ENCODE results near the gene SHISA9. TPM values are rescaled to one million over a fixed set of nuclear protein-coding genes. Genes with fewer than 3 reads are reported as not detected.

SHISA9 gene
- total and polyA plus RNA-seq, 2 of the 4 experiments (the other 2 are of a cell fraction), result under 0.01 TPM; not detected in 1

- H3K79me1 ChIP-seq (ENCODE audit: low read depth in 1 of 2, low read length in 2 of 2), result no peaks in the 10 kb centered on the region
- DNase-seq (no peak), ATAC-seq (ENCODE audit: low read depth) (no peak)
- no peak overlapping the region for H2BK15ac ChIP-seq (ENCODE audit: low read depth, low read length)
- no peak overlapping the region for H3K4me2 ChIP-seq (ENCODE audit: low read depth, low read length)
- H3K27me3 ChIP-seq (ENCODE audit: control insufficient read depth, insufficient read depth, low read length), result no peaks in the 10 kb centered on the region
- TF ChIP-seq CEBPB (IDR thresholded peaks at IDR 0.05; ENCODE audit: low read depth, low read length) (no peak), SMC3 (IDR thresholded peaks at IDR 0.05; ENCODE audit: low read depth, low read length) (no peak), BHLHE40 (IDR thresholded peaks at IDR 0.05; ENCODE audit: low read depth, low read length) (no peak), FOS (IDR thresholded peaks at IDR 0.05; ENCODE audit: low read depth, low read length) (no peak), RCOR1 (IDR thresholded peaks at IDR 0.05; ENCODE audit: insufficient replicate concordance, low read length) (no peak), NFE2L2 (IDR thresholded peaks at IDR 0.05; ENCODE audit: low read depth, low read length) (no peak), RAD21 (IDR thresholded peaks at IDR 0.05; ENCODE audit: low read length) (no peak)
- TF ChIP-seq, protein P1, sequence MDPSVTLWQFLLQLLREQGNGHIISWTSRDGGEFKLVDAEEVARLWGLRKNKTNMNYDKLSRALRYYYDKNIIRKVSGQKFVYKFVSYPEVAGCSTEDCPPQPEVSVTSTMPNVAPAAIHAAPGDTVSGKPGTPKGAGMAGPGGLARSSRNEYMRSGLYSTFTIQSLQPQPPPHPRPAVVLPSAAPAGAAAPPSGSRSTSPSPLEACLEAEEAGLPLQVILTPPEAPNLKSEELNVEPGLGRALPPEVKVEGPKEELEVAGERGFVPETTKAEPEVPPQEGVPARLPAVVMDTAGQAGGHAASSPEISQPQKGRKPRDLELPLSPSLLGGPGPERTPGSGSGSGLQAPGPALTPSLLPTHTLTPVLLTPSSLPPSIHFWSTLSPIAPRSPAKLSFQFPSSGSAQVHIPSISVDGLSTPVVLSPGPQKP (IDR thresholded peaks at IDR 0.05; ENCODE audit: borderline replicate concordance, low read depth, low read length), result no peak
- TF ChIP-seq, protein P2, sequence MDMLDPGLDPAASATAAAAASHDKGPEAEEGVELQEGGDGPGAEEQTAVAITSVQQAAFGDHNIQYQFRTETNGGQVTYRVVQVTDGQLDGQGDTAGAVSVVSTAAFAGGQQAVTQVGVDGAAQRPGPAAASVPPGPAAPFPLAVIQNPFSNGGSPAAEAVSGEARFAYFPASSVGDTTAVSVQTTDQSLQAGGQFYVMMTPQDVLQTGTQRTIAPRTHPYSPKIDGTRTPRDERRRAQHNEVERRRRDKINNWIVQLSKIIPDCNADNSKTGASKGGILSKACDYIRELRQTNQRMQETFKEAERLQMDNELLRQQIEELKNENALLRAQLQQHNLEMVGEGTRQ (IDR thresholded peaks at IDR 0.05; ENCODE audit: low read depth, low read length), result no peak
- H4K5ac ChIP-seq (ENCODE audit: low read depth, low read length), result no peak overlapping the region
- no peak overlapping the region for H3K23ac ChIP-seq (ENCODE audit: low read depth, low read length)
- no peak overlapping the region for H2AK5ac ChIP-seq (ENCODE audit: low read depth, low read length)
- ChIA-PET POLR2A (ENCODE audit: unreplicated experiment) (no interaction called here), CTCF (no interaction called here)
- no peaks in the 10 kb centered on the region for H3K36me3 ChIP-seq (ENCODE audit: control insufficient read depth, insufficient read depth, low read length)
- H3K9me3 ChIP-seq (ENCODE audit: control insufficient read depth, insufficient read depth, low read length), result peaks cover 12% of the 10 kb centered on the region
- WGBS, 2 experiments (ENCODE audit: extremely low coverage in 2 of 2, insufficient read length in 1 of 2), result no CpG with 5 or more reads among the region's 1 CpG
- H2AFZ ChIP-seq (replicated peaks; ENCODE audit: low read length, poor library complexity), result no peak overlapping the region
- H3K14ac ChIP-seq (replicated peaks; ENCODE audit: low read depth, low read length), result no peak overlapping the region
- intact Hi-C loops (cut with micrococcal nuclease), result no loop called here
- no TSS peak for BruUV-seq (replicated peaks)
- no peaks in the 10 kb centered on the region for H3K9me1 ChIP-seq (ENCODE audit: insufficient read depth, low read length)
- H2BK5ac ChIP-seq (ENCODE audit: low read depth, low read length, poor library complexity, severe bottlenecking), result no peak overlapping the region
- no peak overlapping the region for H3K4me3 ChIP-seq (ENCODE audit: insufficient read depth, low read depth, low read length)
- in situ Hi-C loops (cut with MboI; ENCODE audit: low sequenced_read_pairs), result no loop called here
- H2BK120ac ChIP-seq (ENCODE audit: low read depth, low read length), result no peak overlapping the region
- dilution Hi-C loops (cut with HindIII; ENCODE audit: low sequenced_read_pairs, unreplicated experiment), result no loop called here
- no peak overlapping the region for H4K91ac ChIP-seq (ENCODE audit: insufficient read depth, low read depth, low read length)
- H4K20me1 ChIP-seq (ENCODE audit: insufficient read depth, low read length), result no peaks in the 10 kb centered on the region
- H2BK20ac ChIP-seq (ENCODE audit: low read depth, low read length), result no peak overlapping the region
- no peak overlapping the region for H4K8ac ChIP-seq (ENCODE audit: low read depth in 2 of 2, low read length in 2 of 2)
- H2AK9ac ChIP-seq (replicated peaks; ENCODE audit: low read depth, low read length, poor library complexity), result no peak overlapping the region
- no peak overlapping the region for H3K9ac ChIP-seq (ENCODE audit: low read depth, low read length)
- H3K4me1 ChIP-seq (ENCODE audit: control insufficient read depth, insufficient read depth, low read length), result no peaks in the 10 kb centered on the region
- no peak overlapping the region for H3K56ac ChIP-seq (ENCODE audit: extremely low read depth, insufficient read depth, low read length)
- H3K27ac ChIP-seq (ENCODE audit: insufficient read depth, low read length), result no peak overlapping the region
- no peak overlapping the region for H3K4ac ChIP-seq (ENCODE audit: low read depth, low read length)
- no peak overlapping the region for H3K18ac ChIP-seq (ENCODE audit: low read depth, low read length)
Observed at GRCh38 chr16:12871784-12872183, 29.6 kb upstream of the SHISA9 start.
